VCaP (cell line): Measurements from ENCODE around the gene QDPR.

Experiments used
- H3K27ac ChIP-seq: fragments of 450-650 bp; 2 replicates; pipeline ENCODE4 v1.5.1; 2017
- CTCF ChIP-seq: fragments of 450-650 bp; conservative IDR thresholded peaks from 2 replicates; pipeline ENCODE4 v1.5.1; 2017; ENCODE audit warnings: mild to moderate bottlenecking, moderate library complexity

QDPR gene

GRCh38 chr4:17556498-17556897 lies 44.6 kb upstream of the QDPR start:
- H3K27ac ChIP-seq: no peak overlapping the region
- TF ChIP-seq CTCF: no peak

GRCh38 chr4:17554568-17554967 lies 42.7 kb upstream of the QDPR start:
- TF ChIP-seq CTCF: no peak
- H3K27ac ChIP-seq: no peak overlapping the region

GRCh38 chr4:17552427-17552826 lies 40.5 kb upstream of the QDPR start:
- no peak overlapping the region for H3K27ac ChIP-seq
- TF ChIP-seq CTCF: no peak

- no peak for TF ChIP-seq CTCF
- H3K27ac ChIP-seq: no peak overlapping the region
Observed at GRCh38 chr4:17550549-17550948, 38.7 kb upstream of the QDPR start.

- H3K27ac ChIP-seq: peak overlapping the region; percentile 91; the same call in 1 of the 2 replicates
- no peak for TF ChIP-seq CTCF
Observed at GRCh38 chr4:17546678-17547077, 34.8 kb upstream of the QDPR start.

- H3K27ac ChIP-seq: peak overlapping the region; percentile 91; the same call in 1 of the 2 replicates
- TF ChIP-seq CTCF: no peak
Observed at GRCh38 chr4:17546222-17546621, 34.3 kb upstream of the QDPR start.

- TF ChIP-seq CTCF: no peak
- peak overlapping the region; percentile 91 for H3K27ac ChIP-seq
Observed at GRCh38 chr4:17545374-17546140, 33.7 kb upstream of the QDPR start.
